ENCODE measurements around the gene DNAJC21. TPM values are rescaled to one million over a fixed set of nuclear protein-coding genes. Genes with fewer than 3 reads are reported as not detected.
A peak's percentile ranks its signal among the peaks of the same experiment; 100 is the strongest.
"Not testable (repeated sequence)": the region's sequence is repeated elsewhere in the genome, so short reads cannot be mapped to it uniquely, and the experiment has no call there.

DNAJC21 gene
- total and polyA plus RNA-seq, 7 experiments from 2014 or later, result 17.3 to 66.4 (median 48.6) TPM

DNA sequence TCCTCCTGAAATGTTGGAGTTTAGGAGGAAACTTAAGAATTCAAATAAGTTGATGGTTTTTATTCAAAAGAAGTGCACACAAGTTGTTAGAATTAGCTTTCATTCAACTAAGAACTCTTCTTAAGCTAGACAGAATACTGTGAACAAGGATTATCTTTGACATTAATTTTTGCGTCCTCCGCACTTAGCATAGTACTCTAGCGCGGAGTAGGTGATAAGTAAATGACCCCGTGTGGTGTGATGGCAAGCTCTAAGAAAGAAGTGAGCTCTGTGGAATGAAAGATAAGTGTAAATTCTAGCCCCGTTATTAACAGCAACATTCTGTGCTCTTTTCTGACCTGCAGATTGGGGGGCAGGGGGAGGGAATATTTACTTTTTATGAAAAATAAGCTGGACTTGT lies 12.8 kb upstream of the DNAJC21 start:
- Mint-ChIP-seq H3K4me1 (peaks cover 18 to 45% (median 35%) of the 10 kb centered on the region in 7 donors), H3K9me3 (no peaks in the 10 kb centered on the region), H3K27me3 (no peaks in the 10 kb centered on the region), H3K4me3 (no peak overlapping the region), H3K36me3 (peaks cover 0 to 18% (median 11%) of the 10 kb centered on the region in 5 donors), H3K27ac (peak overlapping the region in 1 of 9 donors; percentile 69)
- POLR2A ChIA-PET, result interaction anchor here (1.1 to 4.8 kb wide), 4 partner anchors 13 to 908 kb away, joined by 4 to 91 read pairs (median 8); partner anchors contain the start of genes AMACR and DNAJC21
- Histone ChIP-seq H3K27me3 (ENCODE audit: control insufficient read depth in 2 of 2, insufficient read depth in 2 of 2, low read length in 2 of 2) (no peaks in the 10 kb centered on the region), H3K4me3 (ENCODE audit: low read length) (peak overlapping the region; percentile 99), H3K4me1 (ENCODE audit: control insufficient read depth in 2 of 2, insufficient read depth in 2 of 2, low read length in 2 of 2) (peaks cover 19 to 34% of the 10 kb centered on the region in 2 donors), H3K9me3 (ENCODE audit: control insufficient read depth in 2 of 3, low read length in 3 of 3) (no peaks in the 10 kb centered on the region), H3K27ac (ENCODE audit: low read depth, low read length) (peak overlapping the region; percentile 84), H3K36me3 (ENCODE audit: control insufficient read depth in 2 of 3, insufficient read depth in 3 of 3, low read length in 3 of 3) (peaks cover 0 to 29% (median 6%) of the 10 kb centered on the region in 3 experiments)
- CTCF ChIA-PET, result interaction anchor here (0.6 to 4.0 kb wide), 2 partner anchors 13 to 87 kb away, joined by 3 to 19 read pairs; partner anchors contain the start of gene DNAJC21
- ATAC-seq, result no peak
- intact Hi-C loops (cut with micrococcal nuclease), result loop anchor here in 1 of 2 donors (5.0 kb wide), 1 partner anchor 909 kb away; the partner anchor contains the start of gene AMACR
- no peak for DNase-seq

DNA sequence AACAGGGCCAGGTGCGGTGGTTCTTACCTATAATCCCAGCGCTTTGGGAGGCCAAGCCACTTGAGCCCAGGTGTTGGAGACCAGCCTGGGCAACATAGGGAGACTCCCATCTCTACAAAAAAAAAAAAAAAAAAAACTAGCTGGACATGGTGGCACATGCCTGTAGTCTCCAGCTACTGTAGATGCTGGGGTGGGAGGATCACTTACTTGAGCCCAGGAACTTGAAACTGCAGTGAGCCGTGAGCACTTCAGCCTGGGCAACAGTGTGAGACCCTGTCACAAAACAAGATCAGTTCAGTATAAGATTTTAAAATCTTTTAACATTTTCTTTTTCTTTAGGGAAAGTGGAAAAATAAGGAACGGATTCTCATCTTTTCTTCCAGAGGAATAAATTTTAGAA lies 11.3 kb upstream of the DNAJC21 start:
- Histone ChIP-seq H3K9me3 (ENCODE audit: control insufficient read depth in 2 of 3, low read length in 3 of 3) (no peaks in the 10 kb centered on the region), H3K27ac (ENCODE audit: low read depth, low read length) (no peak overlapping the region), H3K27me3 (ENCODE audit: control insufficient read depth in 2 of 2, insufficient read depth in 2 of 2, low read length in 2 of 2) (no peaks in the 10 kb centered on the region), H3K4me1 (ENCODE audit: control insufficient read depth in 2 of 2, insufficient read depth in 2 of 2, low read length in 2 of 2) (peaks cover 19 to 34% of the 10 kb centered on the region in 2 donors), H3K4me3 (ENCODE audit: low read length) (no peak overlapping the region), H3K36me3 (ENCODE audit: control insufficient read depth in 2 of 3, insufficient read depth in 3 of 3, low read length in 3 of 3) (peaks cover 0 to 35% (median under 1%) of the 10 kb centered on the region in 3 experiments)
- Mint-ChIP-seq H3K36me3 (peaks cover 0 to 16% (median 12%) of the 10 kb centered on the region in 5 donors), H3K27me3 (no peaks in the 10 kb centered on the region), H3K4me3 (peak overlapping the region in 3 of 10 donors; percentile 21 to 69 (median 54)), H3K9me3 (no peaks in the 10 kb centered on the region), H3K4me1 (peaks cover 18 to 40% (median 34%) of the 10 kb centered on the region in 7 donors), H3K27ac (peak overlapping the region in 5 of 9 donors; percentile 0 to 75 (median 7))
- no peak for DNase-seq
- ATAC-seq, result no peak
- POLR2A ChIA-PET, result interaction anchor here (4.8 kb wide), 1 partner anchor 11 kb away, joined by 91 read pairs; the partner anchor contains the start of gene DNAJC21
- CTCF ChIA-PET, result interaction anchor here (4.0 kb wide), 1 partner anchor 12 kb away, joined by 19 read pairs; the partner anchor contains the start of gene DNAJC21
- intact Hi-C loops (cut with micrococcal nuclease), result loop anchor here in 1 of 2 donors (5.0 kb wide), 1 partner anchor 911 kb away; the partner anchor contains the start of gene AMACR

DNA sequence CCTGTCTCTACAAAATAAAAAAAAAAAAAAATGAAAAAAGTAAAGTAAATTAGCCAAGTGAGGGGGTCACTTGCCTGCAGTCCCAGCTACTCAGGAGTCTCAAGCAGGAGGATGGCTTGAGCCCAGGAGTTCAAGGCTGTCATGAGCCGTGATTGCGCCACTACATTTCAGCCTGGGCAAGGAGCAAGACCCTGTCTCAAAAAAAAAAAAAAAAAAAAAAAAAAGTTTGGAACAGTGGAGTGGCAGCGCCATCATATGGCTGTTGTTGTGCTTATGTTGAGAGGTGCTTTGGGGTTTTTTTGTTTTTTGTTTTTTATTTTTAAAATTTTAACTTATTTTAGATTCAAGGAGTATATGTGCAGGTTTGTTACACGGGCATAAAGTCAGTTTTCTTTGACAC lies 10.3 kb upstream of the DNAJC21 start:
- no peaks in the 10 kb centered on the region for H3K9me3 Mint-ChIP-seq

DNA sequence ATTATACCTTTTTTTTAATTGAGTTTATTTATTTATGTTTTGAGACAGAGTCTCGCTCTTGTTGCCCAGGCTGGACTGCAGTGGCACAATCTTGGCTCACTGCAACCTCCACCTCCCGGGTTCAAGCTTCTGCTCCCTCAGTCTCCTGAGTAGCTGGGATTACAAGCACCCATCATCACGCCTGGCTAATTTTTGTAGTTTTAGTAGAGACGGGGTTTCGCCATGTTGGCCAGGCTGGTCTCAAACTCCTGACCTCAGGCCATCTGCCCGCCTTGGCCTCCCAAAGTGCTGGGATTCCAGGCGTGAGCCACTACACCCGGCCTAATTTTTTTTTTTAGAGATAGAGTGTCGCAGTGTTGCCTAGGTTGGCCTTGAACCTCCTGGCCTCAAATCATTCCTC lies 6.1 kb upstream of the DNAJC21 start:
- H3K27ac Mint-ChIP-seq, result peak overlapping the region in 3 of 9 donors; percentile 4 to 55 (median 9)
- peaks cover 0 to 47% (median 33%) of the 10 kb centered on the region in 3 experiments for H3K36me3 ChIP-seq (ENCODE audit: control insufficient read depth in 2 of 3, insufficient read depth in 3 of 3, low read length in 3 of 3)
- H3K27me3 Mint-ChIP-seq; H3K27ac ChIP-seq (ENCODE audit: low read depth, low read length); ATAC-seq; H3K27me3 ChIP-seq (ENCODE audit: control insufficient read depth in 2 of 2, insufficient read depth in 2 of 2, low read length in 2 of 2); H3K9me3 ChIP-seq (ENCODE audit: control insufficient read depth in 2 of 3, low read length in 3 of 3); H3K4me3 ChIP-seq (ENCODE audit: low read length); DNase-seq; H3K4me1 ChIP-seq (ENCODE audit: control insufficient read depth in 2 of 2, insufficient read depth in 2 of 2, low read length in 2 of 2); H3K4me3 Mint-ChIP-seq; H3K9me3 Mint-ChIP-seq: not testable (repeated sequence)
- ChIA-PET POLR2A (interaction anchor here (1.6 kb wide), 1 partner anchor 8 kb away, joined by 9 read pairs; the partner anchor contains the start of genes BRIX1 and RAD1), CTCF (interaction anchor here (0.6 kb wide), 1 partner anchor 164 kb away, joined by 3 read pairs; no protein-coding TSS in a partner anchor)
- intact Hi-C loops (cut with micrococcal nuclease), result loop anchor here in 1 of 2 donors (10.0 kb wide), 1 partner anchor 678 kb away; no protein-coding TSS in a partner anchor
- H3K36me3 Mint-ChIP-seq, result peaks cover 0 to 29% (median 21%) of the 10 kb centered on the region in 5 donors
- peaks cover 0 to 34% (median 4%) of the 10 kb centered on the region in 7 donors for H3K4me1 Mint-ChIP-seq

More for the DNA sequence above, 10.3 kb upstream of the DNAJC21 start:
- ATAC-seq, result no peak
- peaks cover 0 to 17% (median 16%) of the 10 kb centered on the region in 5 donors for H3K36me3 Mint-ChIP-seq
- H3K4me3 ChIP-seq (ENCODE audit: low read length), result no peak overlapping the region
- H3K4me3 Mint-ChIP-seq, result no peak overlapping the region
- no peaks in the 10 kb centered on the region for H3K27me3 Mint-ChIP-seq
- H3K27me3 ChIP-seq (ENCODE audit: control insufficient read depth in 2 of 2, insufficient read depth in 2 of 2, low read length in 2 of 2), result no peaks in the 10 kb centered on the region
- no peaks in the 10 kb centered on the region for H3K9me3 ChIP-seq (ENCODE audit: control insufficient read depth in 2 of 3, low read length in 3 of 3)
- H3K27ac Mint-ChIP-seq, result peak overlapping the region in 1 of 9 donors; percentile 14
- peaks cover 12 to 27% of the 10 kb centered on the region in 2 donors for H3K4me1 ChIP-seq (ENCODE audit: control insufficient read depth in 2 of 2, insufficient read depth in 2 of 2, low read length in 2 of 2)
- H3K27ac ChIP-seq (ENCODE audit: low read depth, low read length), result no peak overlapping the region
- H3K4me1 Mint-ChIP-seq, result peaks cover 14 to 40% (median 29%) of the 10 kb centered on the region in 7 donors
- H3K36me3 ChIP-seq (ENCODE audit: control insufficient read depth in 2 of 3, insufficient read depth in 3 of 3, low read length in 3 of 3), result peaks cover 0 to 45% (median 11%) of the 10 kb centered on the region in 3 experiments
- no peak for DNase-seq
- intact Hi-C loops (cut with micrococcal nuclease), result loop anchor here in 1 of 2 donors (5.0 kb wide), 1 partner anchor 912 kb away; the partner anchor contains the start of gene AMACR
- ChIA-PET POLR2A (interaction anchor here (1.6 kb wide), 1 partner anchor 10 kb away, joined by 4 read pairs; the partner anchor contains the start of gene DNAJC21), CTCF (no interaction called here)

DNA sequence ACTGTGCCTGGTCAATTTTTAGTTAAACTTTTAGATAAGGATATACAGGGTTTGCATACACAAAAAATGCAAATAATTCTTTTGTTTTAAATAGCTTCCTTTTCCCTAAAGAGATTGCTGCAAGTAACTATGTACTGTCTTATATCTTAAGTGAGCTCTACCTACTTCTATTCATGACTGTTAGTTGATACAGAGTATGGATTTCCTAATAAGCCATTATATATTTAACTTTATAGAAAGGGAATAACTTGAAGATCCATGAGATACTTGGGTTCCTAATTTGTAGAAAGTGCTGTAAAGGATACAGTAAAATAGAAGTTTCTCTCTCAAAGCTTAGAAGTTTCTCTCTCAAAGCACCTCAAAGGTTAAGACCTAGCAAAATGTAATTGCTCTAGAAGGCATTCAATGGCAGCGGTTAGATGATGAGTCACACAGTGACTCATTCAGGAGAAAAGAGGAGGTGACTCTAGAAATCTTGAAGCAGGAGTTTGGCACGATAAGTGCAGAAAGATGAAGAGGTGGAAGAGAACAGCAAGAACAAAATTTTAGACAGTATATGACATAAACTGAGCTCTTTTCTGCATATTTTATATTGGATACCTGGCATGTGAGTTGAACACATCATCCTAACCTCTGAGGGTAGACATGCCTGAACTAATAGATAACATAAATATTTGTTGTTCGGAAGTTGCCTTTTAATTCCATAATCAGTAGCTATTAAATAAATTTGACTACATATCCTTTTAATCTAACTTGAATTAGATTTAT lies 5.5 kb upstream of the DNAJC21 start:
- H3K27me3 Mint-ChIP-seq, result no peaks in the 10 kb centered on the region
- Histone ChIP-seq H3K9me3 (ENCODE audit: control insufficient read depth in 2 of 3, low read length in 3 of 3) (no peaks in the 10 kb centered on the region), H3K36me3 (ENCODE audit: control insufficient read depth in 2 of 3, insufficient read depth in 3 of 3, low read length in 3 of 3) (peaks cover 0 to 47% (median 33%) of the 10 kb centered on the region in 3 experiments), H3K27ac (ENCODE audit: low read depth, low read length) (no peak overlapping the region), H3K4me3 (ENCODE audit: low read length) (no peak overlapping the region), H3K4me1 (ENCODE audit: control insufficient read depth in 2 of 2, insufficient read depth in 2 of 2, low read length in 2 of 2) (peaks cover 0 to 5% of the 10 kb centered on the region in 2 donors), H3K27me3 (ENCODE audit: control insufficient read depth in 2 of 2, insufficient read depth in 2 of 2, low read length in 2 of 2) (no peaks in the 10 kb centered on the region)
- peak overlapping the region in 2 of 10 donors; percentile 23 to 59 for H3K4me3 Mint-ChIP-seq
- intact Hi-C loops (cut with micrococcal nuclease), result loop anchor here (1.0 to 10.0 kb wide), 2 partner anchors 9 to 679 kb away; partner anchors contain the start of genes BRIX1 (in 2 of the 2) and RAD1 (in 2 of the 2)
- POLR2A ChIA-PET, result interaction anchor here (1.6 kb wide), 1 partner anchor 9 kb away, joined by 9 read pairs; the partner anchor contains the start of genes BRIX1 and RAD1
- H3K36me3 Mint-ChIP-seq, result peaks cover 0 to 29% (median 21%) of the 10 kb centered on the region in 5 donors
- H3K4me1 Mint-ChIP-seq, result peaks cover 3 to 34% (median 7%) of the 10 kb centered on the region in 7 donors
- no peaks in the 10 kb centered on the region for H3K9me3 Mint-ChIP-seq
- DNase-seq (no peak), ATAC-seq (no peak)
- CTCF ChIA-PET, result interaction anchor here (0.6 kb wide), 1 partner anchor 163 kb away, joined by 3 read pairs; no protein-coding TSS in a partner anchor
- H3K27ac Mint-ChIP-seq, result peak overlapping the region in 5 of 9 donors; percentile 4 to 64 (median 40)

DNA sequence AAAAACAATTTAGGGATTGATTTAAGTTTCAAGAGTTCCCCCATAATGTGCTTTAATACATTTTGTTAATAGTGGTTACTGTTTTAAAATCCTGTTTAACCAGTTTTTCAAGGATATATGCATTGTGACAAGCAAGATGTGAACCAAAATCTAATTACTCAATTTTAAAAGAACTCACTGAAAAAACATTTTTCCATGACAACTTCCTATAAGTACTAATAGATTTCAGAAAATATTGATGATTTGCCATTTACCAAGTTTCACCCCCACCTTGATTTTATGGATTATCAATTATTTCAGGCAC lies 4.9 kb upstream of the DNAJC21 start:
- Histone ChIP-seq H3K9me3 (ENCODE audit: control insufficient read depth in 2 of 3, low read length in 3 of 3) (no peaks in the 10 kb centered on the region), H3K36me3 (ENCODE audit: control insufficient read depth in 2 of 3, insufficient read depth in 3 of 3, low read length in 3 of 3) (peaks cover 0 to 47% (median 33%) of the 10 kb centered on the region in 3 experiments), H3K27me3 (ENCODE audit: control insufficient read depth in 2 of 2, insufficient read depth in 2 of 2, low read length in 2 of 2) (no peaks in the 10 kb centered on the region), H3K4me1 (ENCODE audit: control insufficient read depth in 2 of 2, insufficient read depth in 2 of 2, low read length in 2 of 2) (peaks cover 0 to 7% of the 10 kb centered on the region in 2 donors), H3K27ac (ENCODE audit: low read depth, low read length) (no peak overlapping the region), H3K4me3 (ENCODE audit: low read length) (no peak overlapping the region)
- intact Hi-C loops (cut with micrococcal nuclease), result loop anchor here (1.0 to 10.0 kb wide), 2 partner anchors 9 to 680 kb away; partner anchors contain the start of genes BRIX1 (in 2 of the 2) and RAD1 (in 2 of the 2)
- CTCF ChIA-PET, result no interaction called here
- H3K9me3 Mint-ChIP-seq, result no peaks in the 10 kb centered on the region
- no peaks in the 10 kb centered on the region for H3K27me3 Mint-ChIP-seq
- peaks cover 0 to 29% (median 21%) of the 10 kb centered on the region in 5 donors for H3K36me3 Mint-ChIP-seq
- DNase-seq, result no peak
- ATAC-seq, result no peak
- no peak overlapping the region for H3K4me3 Mint-ChIP-seq
- peak overlapping the region in 1 of 9 donors; percentile 40 for H3K27ac Mint-ChIP-seq
- POLR2A ChIA-PET, result interaction anchor here (1.6 kb wide), 1 partner anchor 9 kb away, joined by 9 read pairs; the partner anchor contains the start of genes BRIX1 and RAD1
- H3K4me1 Mint-ChIP-seq, result peaks cover 4 to 38% (median 12%) of the 10 kb centered on the region in 7 donors

Data from naive thymus-derived CD4-positive, alpha-beta T cell (primary cell).